GM19023 (cell line): ENCODE results near the gene COPS4.

ENCODE experiments used
- ATAC-seq: cut with Tn5 transposase; IDR thresholded peaks from one replicate; pipeline ENCODE4 v1.9.1; 2021; ENCODE audit warnings: mild to moderate bottlenecking, moderate library complexity; ENCODE audit not compliant: unreplicated experiment

COPS4 gene

GRCh38 chr4:83118869-83119268 lies 83.9 kb downstream of the COPS4 start:
- ATAC-seq: no peak

- no peak for ATAC-seq
These were observed 86.3 kb downstream of the COPS4 start for GRCh38 chr4:83121246-83121645.

- no peak for ATAC-seq
These were observed 89.3 kb downstream of the COPS4 start for GRCh38 chr4:83124111-83124780.
